LoVo (cell line): ENCODE results near the gene ITPRIPL1.
A peak's percentile ranks its signal among the peaks of the same experiment; 100 is the strongest.
"Not testable (repeated sequence)": the region's sequence is repeated elsewhere in the genome, so short reads cannot be mapped to it uniquely, and the experiment has no call there.

Source experiments
- DNase-seq: peaks from one replicate; pipeline ENCODE4 v3.0.0-alpha.2; 2016; ENCODE audit warnings: low spot score

Gene ITPRIPL1, protein sequence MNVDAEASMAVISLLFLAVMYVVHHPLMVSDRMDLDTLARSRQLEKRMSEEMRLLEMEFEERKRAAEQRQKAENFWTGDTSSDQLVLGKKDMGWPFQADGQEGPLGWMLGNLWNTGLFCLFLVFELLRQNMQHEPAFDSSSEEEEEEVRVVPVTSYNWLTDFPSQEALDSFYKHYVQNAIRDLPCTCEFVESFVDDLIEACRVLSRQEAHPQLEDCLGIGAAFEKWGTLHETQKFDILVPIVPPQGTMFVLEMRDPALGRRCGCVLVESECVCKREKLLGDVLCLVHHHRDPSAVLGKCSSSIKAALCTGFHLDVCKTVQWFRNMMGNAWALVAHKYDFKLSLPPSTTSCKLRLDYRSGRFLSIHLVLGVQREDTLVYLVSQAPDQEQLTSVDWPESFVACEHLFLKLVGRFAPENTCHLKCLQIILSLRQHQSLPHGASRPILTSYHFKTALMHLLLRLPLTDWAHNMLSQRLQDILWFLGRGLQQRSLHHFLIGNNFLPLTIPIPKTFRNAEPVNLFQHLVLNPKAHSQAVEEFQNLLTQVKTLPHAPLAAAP

DNA sequence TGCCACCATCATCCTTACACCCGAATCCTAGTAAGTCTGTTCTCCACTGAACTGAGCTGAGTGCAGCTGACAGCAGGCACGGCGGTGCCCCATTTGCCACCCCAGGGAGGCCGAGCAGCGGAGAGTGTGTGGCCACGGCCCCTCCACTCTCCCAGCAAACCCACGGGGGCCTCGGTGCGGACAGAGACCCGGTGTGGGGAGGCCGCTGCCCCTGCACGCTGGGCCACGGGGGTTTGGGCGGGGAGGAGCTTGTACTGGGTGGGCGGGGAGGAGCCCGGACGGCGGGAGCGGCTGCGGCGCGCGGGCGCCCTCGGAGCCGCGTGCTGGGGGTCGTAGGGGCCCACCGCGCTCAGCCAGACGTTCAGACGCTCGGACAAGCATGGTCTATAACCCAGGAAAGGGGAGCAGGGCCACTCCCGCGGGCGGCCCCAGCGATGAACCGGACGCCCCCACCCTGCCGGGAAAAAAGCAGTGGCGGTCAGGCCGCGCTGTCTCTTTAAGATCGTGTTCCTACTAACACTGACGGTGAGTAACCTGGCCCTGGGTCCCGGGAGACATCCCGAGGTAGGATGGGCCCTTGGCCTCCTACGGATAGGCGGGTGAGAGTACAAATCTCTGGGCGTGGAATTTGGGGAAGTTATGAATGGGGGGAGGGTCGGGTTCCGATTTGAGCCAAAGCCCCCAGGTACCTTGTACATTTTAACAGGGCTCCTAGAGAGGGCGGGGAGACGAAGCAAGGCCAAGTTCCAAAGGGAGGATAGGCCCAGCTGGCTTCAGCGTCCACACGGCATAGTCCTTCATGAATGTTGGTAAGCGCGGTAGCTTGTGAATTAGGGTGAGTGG lies at the start of gene ITPRIPL1:
Gene ITPRIPL1 (plus strand): TSS at position 277 of the 843 bp plus-strand sequence. CDS start 523 bp downstream, at position 800.
- DNase-seq: no peak

DNA sequence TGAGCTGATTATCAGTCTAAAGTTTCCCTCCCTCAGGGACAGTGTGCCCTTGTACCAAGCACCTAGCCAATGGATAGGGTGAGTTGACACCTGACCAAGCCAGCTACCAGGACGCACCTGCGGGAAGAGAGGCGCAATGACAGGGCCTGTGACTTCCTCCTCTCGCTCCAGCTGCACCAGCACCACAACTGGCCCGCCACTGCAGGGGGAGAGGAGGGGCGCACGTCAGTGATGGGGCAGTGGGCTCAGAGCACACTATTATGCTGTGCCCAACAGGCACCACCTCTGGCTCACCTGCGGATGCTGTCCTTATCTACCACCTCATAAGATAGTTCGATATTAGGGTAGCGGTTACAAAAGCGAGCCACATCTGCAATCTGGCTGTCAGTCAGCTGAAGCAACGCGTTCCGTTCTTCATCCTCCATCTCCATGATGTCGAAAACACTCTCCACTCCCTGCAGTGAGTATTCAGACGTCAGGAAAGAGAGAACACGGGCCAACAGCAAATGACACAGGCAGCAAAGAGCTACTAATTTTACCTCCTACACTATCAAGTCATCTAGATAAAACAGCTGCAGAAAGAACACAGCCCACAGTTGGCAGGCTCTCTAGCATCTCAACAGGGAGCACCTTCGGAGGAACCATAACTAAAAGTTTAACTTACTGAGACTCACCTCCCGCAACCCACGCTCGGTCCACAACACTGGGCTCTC lies 48.2 kb upstream of the ITPRIPL1 start:
- no peak for DNase-seq

DNA sequence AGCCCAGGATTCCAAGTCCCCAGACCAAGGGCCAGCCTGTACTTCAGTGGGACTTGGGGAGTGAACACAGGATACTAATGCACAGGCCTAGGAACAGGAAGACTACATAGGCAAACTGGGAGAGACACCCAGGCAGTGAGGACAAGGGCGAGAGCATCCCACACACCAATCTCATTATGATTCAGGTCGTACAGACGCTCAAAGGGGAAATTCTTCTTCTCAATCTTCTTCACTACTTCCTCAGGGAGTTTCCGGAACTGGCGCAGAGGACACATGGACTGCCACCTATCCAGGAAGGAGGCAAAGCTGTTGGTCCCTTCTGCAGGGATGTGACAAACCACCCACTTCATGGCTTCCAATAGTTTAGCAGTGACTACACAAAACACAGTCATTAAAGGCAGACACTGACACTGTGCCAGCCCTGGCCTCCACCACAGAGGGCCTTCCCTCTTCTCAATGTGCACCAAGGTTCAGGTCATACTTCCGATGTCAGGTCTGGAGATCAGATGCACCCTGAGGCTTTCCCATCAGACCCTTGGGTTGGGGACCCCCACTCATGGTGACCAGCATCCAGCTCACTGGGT lies 37.8 kb upstream of the ITPRIPL1 start:
- no peak for DNase-seq

DNA sequence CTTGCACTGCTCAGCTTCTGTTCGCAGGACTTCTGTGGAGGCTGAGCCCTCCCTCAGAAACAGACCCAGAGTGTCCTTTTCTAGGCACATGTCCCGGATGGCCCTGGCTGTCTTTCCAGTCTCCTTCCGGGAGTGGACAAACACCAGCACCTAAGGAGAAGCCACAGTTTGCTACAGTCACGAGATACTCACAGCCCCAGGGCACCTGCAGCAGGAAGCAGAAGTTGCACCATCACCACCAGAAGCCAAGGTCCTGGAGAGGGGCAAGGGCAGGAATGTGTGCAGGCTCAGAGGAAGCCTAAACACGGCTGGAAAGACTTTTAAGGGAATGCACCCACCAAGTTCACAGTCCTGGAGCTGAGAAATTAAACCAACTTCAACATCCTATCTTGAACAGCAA lies 33.4 kb upstream of the ITPRIPL1 start:
- DNase-seq: no peak

DNA sequence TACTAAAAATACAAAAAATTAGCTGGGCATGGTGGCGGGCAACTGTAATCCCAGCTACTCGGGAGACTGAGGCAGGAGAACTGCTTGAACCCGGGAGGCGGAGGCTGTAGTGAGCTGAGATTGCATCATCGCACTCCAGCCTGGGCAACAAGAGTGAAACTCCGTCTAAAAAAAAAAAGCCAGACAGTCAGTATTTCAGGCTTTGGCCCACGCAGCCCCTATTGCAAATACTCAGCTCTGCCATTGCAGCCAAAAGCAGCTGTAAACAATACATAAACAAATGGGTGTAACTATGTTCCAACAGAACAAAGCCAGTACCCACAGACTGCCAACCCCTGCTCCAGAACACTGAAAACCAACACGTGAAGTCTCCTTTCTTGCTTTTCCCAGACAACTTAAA lies 30.8 kb upstream of the ITPRIPL1 start:
- DNase-seq: not testable (repeated sequence)

DNA sequence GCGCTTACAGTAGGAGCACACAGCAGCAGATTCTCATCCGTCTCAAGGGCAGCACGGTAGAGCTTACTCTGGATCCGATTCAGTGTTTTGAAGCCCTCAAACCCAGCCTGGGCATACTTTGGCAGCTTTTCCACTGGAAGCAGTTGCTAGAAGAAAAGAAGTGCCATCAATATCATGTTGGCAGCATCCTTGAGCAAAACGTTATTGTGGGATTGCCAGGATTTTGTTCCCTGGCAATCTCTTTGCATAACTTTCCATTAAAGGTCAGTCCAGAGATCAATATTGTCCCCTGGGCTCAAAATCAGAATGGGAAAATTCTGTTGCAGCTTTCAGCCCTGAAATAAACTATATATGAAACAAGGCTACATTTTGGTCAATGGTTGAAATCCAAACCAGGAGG lies 28.2 kb upstream of the ITPRIPL1 start:
- no peak for DNase-seq

DNA sequence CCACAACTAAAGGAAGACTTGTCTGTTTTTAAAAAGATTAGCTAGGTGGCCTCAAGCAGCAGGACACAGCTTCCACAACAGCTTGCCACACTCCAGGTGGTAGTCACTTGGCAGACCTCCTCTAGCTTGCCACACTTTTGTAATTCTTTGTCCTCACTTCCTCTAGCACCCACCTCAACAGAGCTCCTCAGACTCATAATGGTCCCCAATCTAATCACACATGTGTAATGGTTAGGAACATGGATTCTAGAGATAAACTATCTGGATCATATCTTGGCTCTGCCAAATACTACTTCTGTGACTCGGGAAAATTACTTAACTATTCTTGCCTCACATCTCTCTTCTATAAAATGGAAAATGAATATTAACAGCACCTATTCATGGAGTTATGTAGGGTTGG lies 23.3 kb upstream of the ITPRIPL1 start:
- DNase-seq: no peak

DNA sequence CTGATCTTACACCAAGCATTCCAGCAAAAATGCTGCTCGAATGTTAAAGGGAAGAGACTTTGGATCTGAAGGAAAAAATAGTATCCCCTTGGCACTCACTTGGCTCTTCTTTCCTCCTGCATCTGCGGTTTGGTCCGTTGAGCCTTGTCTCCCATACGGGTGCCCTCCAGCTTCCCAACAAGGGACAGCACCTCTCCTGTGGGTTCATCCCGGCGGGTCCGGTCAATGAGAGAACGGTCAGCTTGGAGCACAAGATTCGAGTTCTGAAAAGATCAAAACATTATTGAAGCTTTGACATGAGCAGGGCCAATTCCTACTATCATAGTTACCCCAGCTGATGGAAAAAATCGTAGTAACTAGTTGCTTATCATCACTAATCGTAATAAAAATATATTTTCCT lies 20.5 kb upstream of the ITPRIPL1 start:
- no peak for DNase-seq

DNA sequence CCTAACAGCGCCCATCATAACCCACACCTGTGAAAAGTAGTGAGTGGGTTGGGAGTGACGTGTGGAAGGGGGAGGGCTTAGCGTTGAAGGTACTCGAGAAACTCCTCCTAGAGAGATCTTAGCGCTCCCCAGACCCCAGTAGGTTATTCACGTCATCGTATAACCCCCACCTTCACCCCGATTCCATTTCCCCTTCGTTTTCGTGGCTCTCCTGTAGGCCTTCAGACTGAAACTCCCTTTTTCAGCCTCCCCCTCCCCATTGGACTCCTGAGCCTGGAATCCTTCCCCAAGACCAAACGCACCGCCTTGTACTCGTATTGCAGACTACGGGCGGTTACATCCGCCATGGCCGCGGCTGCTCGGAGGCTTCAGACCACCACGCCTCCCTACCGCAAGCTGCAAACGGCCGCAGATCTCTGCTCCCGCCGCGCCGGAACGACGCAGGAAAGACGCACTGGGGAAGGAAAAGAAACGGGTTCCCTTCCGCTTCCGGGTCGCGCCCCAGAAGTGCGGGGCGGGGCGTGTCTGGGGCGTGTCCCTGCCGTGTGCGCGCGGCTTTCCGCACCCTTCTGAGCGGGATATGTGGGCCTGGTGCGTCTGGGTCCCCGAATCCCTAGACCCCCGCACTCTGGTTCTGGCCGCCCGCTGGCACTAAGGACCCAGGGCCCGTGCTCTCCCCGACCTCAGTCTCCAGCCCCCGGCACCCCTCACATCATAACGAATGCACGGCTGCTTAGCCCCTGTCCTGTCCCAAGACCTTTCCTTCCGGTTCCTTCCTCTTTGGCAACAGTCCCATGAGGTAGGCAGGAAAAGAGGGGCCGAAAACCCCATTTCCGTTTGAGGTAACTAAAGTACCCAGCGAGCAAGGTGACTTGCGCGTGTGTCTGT lies 19.8 kb upstream of the ITPRIPL1 start, which contains the start of gene SNRNP200:
Gene SNRNP200 (minus strand): TSS at position 456 of the 888 bp plus-strand sequence. CDS start 109 bp downstream, at position 347.
- peak; percentile 93 for DNase-seq

DNA sequence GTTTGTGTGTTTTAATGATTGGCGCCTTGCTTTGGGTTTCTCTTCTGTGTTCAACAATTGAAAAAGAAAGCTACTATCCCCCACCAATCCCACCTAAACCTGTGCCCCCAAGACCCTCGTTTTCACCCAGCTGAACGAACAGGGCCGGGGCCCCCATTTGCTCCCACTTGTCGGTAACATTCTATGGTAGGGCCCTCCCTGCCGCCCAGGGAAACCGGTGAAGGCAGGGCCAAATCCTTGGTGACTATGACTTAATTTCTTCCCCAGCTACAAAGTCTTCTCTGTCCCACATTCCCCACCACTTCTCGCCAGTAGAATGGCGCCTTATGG lies 19.2 kb upstream of the ITPRIPL1 start:
- DNase-seq: no peak

DNA sequence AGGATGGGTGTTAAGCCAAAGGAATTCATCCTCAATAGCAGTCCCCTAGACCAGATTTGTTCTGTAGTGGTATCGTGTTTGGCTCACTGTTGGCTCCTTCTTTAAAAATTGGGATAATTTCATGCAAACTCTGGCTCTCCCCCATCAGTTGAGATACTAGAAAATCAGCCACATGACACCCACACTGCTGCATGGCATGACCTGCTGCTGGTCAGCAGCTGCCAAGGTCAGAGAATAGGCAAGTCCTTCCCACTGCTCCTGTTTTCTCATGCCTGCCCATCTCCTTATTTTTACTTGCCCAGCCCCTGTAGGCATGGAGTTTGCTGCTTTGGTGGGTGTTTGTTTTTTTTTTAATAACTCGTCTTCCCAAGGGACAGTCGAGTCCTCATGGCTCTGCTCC lies 18.7 kb upstream of the ITPRIPL1 start:
- DNase-seq: no peak

DNA sequence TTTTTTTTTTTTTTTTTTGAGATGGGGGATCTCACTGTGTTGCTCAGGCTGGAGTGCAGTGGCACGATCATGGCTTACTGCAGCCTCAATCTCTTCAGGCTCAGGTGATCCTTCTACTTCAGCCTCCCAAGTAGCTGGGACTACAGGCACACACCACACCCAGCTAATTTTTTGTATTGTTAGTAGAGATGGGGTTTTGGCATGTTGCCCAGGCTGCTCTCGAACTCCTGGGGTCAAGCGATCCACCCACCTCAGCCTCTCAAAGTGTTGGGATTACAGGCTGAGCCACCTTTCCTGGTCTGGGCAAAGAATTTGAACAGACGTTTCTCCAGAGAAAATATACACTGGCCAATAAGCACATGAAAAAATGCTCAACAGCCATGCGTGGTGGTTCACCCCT lies 16.9 kb upstream of the ITPRIPL1 start:
- DNase-seq: no peak

DNA sequence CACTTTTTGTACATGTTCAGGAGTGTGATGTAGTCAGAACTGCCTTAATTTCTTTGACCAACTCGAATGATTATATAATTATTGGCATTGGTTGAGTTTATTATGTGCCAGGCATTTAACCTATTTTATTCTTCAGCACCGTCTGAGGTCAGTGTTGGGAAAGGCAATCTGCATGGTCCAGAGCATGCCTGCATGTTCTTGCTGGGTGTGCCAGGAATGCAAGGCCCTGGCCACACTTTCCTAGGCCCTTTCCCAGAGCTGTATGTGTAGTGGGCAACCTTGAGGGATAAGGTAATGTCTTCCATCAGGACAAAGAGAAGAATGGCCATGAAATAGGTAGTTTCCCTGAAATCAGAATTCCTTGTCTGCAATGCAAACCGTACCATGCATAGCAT lies 10.1 kb upstream of the ITPRIPL1 start:
- no peak for DNase-seq

DNA sequence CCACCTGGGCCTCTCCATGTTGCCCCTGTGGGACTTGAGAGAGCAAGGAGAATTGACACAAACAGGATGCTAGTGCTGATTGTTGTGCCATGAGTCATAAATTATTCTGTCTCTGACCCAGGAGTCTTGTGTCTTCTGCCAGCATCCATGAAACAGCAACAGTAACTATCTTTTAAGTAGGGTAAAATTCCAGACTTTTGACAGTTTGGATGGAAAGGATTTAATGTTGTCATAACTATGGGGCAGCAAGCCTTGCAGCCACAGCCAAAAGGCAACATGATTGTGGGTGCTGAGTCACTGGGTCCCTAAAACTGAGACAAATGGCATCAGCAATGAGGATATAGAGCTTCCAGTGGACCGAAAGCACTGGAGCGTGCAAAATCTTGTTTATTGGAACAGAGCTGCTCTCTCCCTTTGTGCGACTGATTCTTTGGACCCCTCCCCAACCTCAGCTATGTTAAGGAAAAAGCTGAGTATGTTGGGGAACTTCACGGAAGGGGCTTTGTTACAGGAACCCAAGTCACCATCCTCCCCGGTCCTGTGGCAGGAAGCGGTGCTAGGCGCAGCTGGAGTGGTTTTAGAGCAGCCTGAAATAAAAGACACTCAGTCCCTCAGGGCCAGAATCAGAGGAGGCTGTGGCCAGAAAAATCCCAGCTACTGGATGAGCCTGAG lies 9.6 kb upstream of the ITPRIPL1 start:
- no peak for DNase-seq

DNA sequence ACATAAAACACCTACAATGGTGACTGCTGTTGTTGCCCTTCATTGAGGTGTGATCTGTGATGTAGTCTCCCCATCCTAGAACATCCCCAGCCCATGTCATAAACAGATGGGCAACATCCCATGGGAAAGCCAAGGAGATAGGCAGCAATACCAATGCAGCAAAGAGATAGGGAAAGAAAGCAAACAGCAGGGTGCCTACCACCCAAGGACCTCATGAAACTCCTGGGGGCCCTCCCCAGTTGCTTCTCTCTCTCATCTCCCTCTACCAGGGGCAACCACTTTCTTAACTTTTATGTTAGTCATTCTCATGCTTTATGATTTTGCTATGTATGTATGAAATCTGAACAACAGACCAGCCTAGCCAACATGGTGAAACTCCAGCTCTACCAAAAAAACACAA lies 8.1 kb upstream of the ITPRIPL1 start:
- no peak for DNase-seq

DNA sequence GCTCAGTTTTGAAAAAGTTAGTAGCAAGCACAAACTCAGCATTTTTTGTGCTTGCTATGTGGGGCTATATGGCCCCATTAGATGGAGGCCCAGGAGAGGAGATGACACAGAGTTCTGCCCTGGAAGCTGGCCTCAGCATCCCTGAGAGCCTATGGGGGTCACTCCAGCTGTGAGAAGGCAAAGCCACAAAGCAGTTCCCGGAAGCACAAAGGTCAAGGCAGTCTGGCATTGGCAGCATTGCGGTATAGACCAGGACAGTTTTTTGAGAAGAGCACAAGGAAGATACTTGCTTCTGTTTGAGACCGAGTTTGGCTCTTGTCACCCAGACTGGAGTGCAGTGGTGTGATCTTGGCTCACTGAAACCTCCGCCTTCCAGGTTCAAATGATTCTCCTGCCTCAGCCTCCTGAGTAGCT lies 7.5 kb upstream of the ITPRIPL1 start:
- no peak for DNase-seq

DNA sequence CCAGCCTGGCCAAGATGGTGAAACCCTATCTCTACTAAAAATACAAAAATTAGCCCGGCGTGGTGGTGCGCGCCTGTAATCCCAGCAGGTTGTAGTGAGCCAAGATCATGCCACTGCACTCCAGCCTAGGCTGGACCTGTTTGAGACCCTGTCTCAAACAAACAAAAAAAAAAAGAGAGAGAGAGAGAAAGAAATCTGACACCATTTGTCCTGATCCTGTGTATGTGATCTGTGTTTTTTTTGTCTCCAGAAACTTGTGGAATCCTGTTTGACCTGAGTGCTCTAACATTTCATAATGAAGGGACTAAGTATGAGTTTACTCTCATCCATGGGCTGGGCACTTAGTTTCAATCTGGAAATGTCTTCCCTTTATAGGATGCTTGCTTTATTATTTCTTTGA lies 6.4 kb upstream of the ITPRIPL1 start:
- no peak for DNase-seq

DNA sequence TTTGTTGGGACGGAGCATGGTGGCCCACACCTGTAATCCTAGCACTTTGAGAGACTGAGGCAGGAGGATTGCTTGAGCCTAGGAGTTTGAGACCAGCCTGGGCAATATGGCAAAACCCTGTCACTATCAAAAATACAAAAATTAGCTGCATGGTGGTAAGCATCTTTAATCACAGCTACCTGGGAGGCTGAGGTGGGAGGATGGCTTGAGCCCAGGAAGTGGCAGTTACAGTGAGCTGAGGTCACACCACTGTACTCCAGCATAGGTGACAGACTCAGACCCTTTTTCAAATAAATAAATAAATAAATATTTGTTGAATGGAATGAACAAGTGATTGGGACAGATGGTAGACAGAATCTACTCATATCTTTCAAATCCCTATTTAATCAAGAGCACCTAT lies 5.7 kb upstream of the ITPRIPL1 start:
- DNase-seq: no peak

DNA sequence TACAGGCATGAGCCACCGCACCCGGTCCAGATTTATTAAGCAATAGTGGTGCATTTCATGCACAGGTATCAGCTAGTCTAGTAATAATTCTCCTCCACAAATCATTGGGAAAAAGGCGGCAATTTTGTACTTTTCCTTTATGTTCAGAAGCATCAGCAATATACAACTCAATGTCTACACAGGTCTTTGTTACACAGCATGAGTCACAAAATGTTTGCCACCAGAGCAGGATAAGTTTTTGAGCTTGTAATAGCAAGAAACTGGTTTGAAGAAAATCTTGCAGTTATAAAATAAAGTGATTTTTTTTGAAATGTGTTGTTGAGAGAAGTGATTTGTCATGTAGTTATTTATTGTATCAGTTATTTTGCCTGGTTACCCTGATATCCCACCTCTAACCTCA lies 4.8 kb upstream of the ITPRIPL1 start:
- DNase-seq: no peak
